ENCODE results near the gene TMEM270. TPM values are rescaled to one million over a fixed set of nuclear protein-coding genes. Genes with fewer than 3 reads are reported as not detected.

The TMEM270 gene
- total RNA-seq, 1 experiment from 2014 or later, result not detected

GRCh38 chr7:73887762-73888161 is 26.8 kb downstream of the TMEM270 start:
- no peak for DNase-seq (ENCODE audit: low read depth)

- peak; percentile 24 for DNase-seq (ENCODE audit: low read depth)
Measured at GRCh38 chr7:73888959-73889358, 28.0 kb downstream of the TMEM270 start.

GRCh38 chr7:73890555-73891147 is 29.7 kb downstream of the TMEM270 start:
- no peak for DNase-seq (ENCODE audit: low read depth)

- no peak for DNase-seq (ENCODE audit: low read depth)
Measured at GRCh38 chr7:73891178-73891885, 30.4 kb downstream of the TMEM270 start.

- peak; percentile 33 for DNase-seq (ENCODE audit: low read depth)
Measured at GRCh38 chr7:73892003-73892999, 31.3 kb downstream of the TMEM270 start.

- DNase-seq (ENCODE audit: low read depth), result peak; percentile 77
Measured at GRCh38 chr7:73893342-73894101, 32.6 kb downstream of the TMEM270 start.

DNA sequence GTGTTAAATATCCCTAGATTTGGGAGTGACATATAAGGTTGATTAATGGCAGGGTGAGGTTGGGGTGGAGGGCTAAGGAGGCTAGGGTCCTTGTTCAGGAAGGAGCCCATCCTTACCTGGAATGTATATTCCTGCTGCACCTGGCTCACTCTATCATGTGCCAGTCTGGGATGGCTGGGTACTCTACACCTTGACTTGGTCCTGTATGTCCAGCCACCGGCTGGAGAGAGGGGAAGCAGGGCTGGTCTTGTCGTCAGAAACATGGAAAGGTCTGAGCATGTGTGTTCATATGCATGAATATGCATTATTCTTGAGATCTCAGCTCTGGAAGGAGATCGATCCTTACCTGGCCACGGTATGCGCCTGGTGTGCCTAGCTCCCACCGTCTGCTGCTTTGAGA is 33.2 kb downstream of the TMEM270 start:
- no peak for DNase-seq (ENCODE audit: low read depth)

- DNase-seq (ENCODE audit: low read depth), result peak; percentile 97
Measured at GRCh38 chr7:73894733-73895551, 34.0 kb downstream of the TMEM270 start.

DNA sequence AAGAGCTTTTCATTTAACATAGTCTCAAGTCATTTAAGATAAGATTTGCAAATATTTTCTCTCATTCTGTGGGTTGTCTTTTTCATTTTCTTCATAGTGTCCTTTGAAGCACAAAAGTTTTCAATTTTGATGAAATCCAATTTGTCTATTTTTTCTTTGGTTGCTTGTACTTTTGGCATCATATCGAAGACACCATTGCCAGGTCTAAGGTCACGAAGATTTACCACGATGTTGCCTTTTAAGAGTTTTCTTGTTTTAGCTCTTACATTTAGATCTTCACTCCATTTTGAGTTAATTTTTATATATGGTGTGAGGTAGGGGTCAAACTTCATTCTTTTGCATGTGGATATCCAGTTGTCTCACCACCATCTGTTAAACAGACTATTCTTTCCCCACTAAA is 34.7 kb downstream of the TMEM270 start:
- DNase-seq (ENCODE audit: low read depth), result peak; percentile 19

DNA sequence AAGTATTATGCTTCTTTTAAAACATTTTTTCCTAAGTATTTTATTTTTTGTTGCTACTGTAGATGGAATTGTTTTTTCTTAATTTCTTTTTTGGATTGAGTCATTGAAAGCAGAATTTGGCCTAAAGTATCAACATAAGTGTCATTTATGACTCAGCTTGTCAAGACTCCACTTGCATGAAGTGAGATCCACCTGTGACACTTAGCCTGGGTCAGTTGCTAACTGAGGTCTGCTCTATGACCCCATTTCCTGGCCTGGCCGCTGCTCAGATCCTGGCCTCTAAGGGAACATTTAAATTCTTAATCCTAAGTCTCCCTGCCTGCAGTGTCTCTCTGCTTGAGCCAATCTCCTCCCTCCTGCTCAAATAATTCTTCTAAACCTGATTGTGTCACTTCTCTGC is 35.5 kb downstream of the TMEM270 start:
- peak; percentile 79 for DNase-seq (ENCODE audit: low read depth)

DNA sequence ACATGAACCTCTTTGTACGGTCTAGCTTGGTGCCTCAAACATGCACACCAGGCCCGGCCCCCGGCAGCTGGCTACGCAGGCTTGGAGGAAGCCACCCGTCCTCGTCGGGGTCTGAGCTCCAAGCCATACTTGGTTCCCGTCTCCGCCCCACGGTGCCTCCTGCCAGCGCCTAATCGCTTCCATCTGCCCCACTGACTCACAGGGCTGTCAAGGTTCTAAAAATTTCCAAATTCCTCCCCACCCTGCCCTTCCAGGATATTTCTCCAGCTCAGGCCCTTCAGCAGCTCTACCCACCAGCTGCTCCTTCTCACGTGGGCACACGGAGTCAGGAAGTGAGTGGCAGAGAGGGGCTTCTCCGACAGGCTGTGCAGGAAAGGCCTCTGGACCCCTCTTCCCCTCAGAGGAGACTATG is 38.8 kb downstream of the TMEM270 start:
- peak; percentile 95 for DNase-seq (ENCODE audit: low read depth)

- DNase-seq (ENCODE audit: low read depth), result peak; percentile 77
Measured at GRCh38 chr7:73900286-73900685, 39.3 kb downstream of the TMEM270 start.

GRCh38 chr7:73901231-73901822 is 40.4 kb downstream of the TMEM270 start:
- DNase-seq (ENCODE audit: low read depth), result no peak

- DNase-seq (ENCODE audit: low read depth), result no peak
Measured at GRCh38 chr7:73901823-73902597, 41.1 kb downstream of the TMEM270 start.

GRCh38 chr7:73903321-73904218 is 42.6 kb downstream of the TMEM270 start:
- DNase-seq (ENCODE audit: low read depth), result no peak

GRCh38 chr7:73904219-73905137 is 43.5 kb downstream of the TMEM270 start:
- peak; percentile 49 for DNase-seq (ENCODE audit: low read depth)

DNA sequence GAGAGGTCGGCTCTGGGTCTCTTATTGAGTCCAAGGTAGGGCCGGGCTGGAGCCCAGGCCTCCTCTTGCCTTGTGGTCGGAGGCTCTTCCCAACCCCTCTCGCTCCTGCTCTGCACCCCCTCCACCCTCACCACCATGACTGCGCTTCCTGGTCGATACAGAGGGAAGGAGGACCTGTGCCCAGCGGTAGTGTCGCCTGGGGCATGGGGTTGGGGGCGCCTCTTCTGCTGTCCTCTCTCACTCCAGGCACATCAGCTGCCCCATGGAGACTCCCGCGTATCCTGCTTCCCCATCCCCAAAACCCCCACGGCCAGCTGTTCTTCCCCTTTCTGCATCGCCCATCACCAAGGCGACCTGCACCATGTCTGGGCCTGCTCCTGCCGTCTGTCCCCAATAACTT is 44.4 kb downstream of the TMEM270 start:
- DNase-seq (ENCODE audit: low read depth), result no peak

Measured in LHCN-M2 (cell line).